Sigmoid colon (tissue), 4 donors: ENCODE results near the gene TEX44.

Experiments
- CTCF ChIP-seq, 4 experiments: fragments of 450-650 bp in 3 of 4; fragments of 200-600 bp in 1 of 4; IDR thresholded peaks; one replicate each; pipeline ENCODE4 v1.5.1; 2016 to 2019; ENCODE audit warnings: antibody characterized with exemption in 4 of 4, mild to moderate bottlenecking in 3 of 4, moderate library complexity in 2 of 4
- EP300 ChIP-seq, 4 donors: sonication (generic); formaldehyde crosslinking; IDR thresholded peaks; one replicate each; pipeline ENCODE4 v1.6.1; 2017; ENCODE audit warnings: antibody characterized with exemption in 4 of 4

- TF ChIP-seq CTCF (IDR thresholded peaks at IDR 0.05) (peak in 2 of 4 experiments; percentile 15 to 46), EP300 (IDR thresholded peaks at IDR 0.05) (no peak)
Measured at GRCh38 chr2:231611273-231612108, 18.8 kb downstream of the TEX44 start.
